GM20000 (cell line): Measurements from ENCODE around the gene WNK2.
A peak's percentile ranks its signal among the peaks of the same experiment; 100 is the strongest.
"Not testable (repeated sequence)": the region's sequence is repeated elsewhere in the genome, so short reads cannot be mapped to it uniquely, and the experiment has no call there.

Experiments used
- DNase-seq: peaks from one replicate; pipeline ENCODE4 v3.0.0; 2012; ENCODE audit warnings: low spot score
- TF ChIP-seq, protein P1 (sequence below): IDR thresholded peaks from 2 replicates; pipeline ENCODE4 v1.5.1; 2012; ENCODE audit warnings: mild to moderate bottlenecking, control low read depth; ENCODE audit errors: extremely low read depth, missing control alignments

WNK2 gene

DNA sequence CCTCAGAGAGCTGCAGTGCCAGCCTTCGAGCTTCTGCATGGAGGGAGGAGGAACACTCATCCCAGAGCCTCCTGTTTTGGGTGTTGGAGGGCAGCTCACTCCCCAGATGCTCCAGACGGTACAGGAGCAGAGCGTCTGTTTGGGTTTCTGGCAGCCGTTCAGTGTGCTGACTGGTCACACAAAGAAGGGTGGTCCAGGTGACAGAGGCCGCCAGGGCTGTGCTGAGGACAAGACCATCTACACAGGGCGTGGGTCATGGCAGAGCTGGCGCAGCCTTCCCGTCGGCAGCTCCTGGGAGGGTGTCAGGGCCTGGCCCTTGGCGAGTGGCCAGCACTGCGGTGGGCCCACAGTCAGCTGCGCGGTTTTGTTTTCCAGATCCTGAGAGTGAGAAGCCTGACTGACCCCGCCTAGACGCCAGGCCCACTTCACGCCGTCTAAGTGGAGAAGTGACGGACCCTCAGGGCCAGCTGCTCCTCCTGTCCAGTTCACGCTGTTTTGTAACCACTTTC lies 136.1 kb downstream of the WNK2 start:
- no peak for DNase-seq
- TF ChIP-seq, protein P1, sequence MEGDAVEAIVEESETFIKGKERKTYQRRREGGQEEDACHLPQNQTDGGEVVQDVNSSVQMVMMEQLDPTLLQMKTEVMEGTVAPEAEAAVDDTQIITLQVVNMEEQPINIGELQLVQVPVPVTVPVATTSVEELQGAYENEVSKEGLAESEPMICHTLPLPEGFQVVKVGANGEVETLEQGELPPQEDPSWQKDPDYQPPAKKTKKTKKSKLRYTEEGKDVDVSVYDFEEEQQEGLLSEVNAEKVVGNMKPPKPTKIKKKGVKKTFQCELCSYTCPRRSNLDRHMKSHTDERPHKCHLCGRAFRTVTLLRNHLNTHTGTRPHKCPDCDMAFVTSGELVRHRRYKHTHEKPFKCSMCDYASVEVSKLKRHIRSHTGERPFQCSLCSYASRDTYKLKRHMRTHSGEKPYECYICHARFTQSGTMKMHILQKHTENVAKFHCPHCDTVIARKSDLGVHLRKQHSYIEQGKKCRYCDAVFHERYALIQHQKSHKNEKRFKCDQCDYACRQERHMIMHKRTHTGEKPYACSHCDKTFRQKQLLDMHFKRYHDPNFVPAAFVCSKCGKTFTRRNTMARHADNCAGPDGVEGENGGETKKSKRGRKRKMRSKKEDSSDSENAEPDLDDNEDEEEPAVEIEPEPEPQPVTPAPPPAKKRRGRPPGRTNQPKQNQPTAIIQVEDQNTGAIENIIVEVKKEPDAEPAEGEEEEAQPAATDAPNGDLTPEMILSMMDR: no peak

- DNase-seq: peak; percentile 16
These were observed 136.8 kb downstream of the WNK2 start for GRCh38 chr9:93320591-93321219.

GRCh38 chr9:93321220-93321610 lies 137.3 kb downstream of the WNK2 start:
- TF ChIP-seq, protein P1: no peak
- no peak for DNase-seq

More at GRCh38 chr9:93320591-93321219, 136.8 kb downstream of the WNK2 start:
- TF ChIP-seq, protein P1: no peak

GRCh38 chr9:93323446-93323954 lies 139.6 kb downstream of the WNK2 start:
- DNase-seq: not testable (repeated sequence)

DNA sequence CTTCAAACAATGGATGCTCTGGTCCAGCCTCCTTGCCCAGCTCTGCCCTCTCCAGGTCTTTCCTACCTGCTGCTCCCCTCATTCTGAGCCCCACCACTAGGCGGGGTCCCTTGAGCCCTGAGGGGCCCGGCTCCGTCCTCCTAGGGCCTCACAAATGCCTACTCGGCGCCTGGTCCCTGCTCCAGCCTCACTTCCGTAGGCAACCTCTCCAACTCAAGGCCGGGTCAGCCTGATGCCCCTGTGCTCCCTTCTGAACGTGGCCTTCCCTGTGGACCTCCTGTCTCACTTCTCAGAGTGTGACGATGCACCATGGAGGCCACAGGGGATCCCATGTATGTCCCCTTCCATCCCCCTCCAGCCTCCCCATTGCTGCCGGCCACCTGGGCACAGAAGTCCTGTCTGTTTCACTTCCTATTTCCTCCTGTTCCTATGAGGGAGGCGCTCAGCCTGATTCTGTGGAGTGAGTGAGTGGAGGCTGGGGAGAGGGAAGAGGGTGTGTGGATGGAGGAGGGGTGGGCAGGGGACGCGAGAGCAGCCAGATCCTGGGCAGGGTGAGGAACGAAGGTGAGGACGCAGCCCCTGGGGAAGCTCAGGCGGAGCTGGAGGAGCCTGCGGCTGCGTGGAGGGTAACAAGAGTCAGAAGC lies 140.4 kb downstream of the WNK2 start:
- DNase-seq: no peak
- TF ChIP-seq, protein P1: no peak

- DNase-seq: no peak
- TF ChIP-seq, protein P1: no peak
These were observed 141.5 kb downstream of the WNK2 start for GRCh38 chr9:93325307-93326035.

DNA sequence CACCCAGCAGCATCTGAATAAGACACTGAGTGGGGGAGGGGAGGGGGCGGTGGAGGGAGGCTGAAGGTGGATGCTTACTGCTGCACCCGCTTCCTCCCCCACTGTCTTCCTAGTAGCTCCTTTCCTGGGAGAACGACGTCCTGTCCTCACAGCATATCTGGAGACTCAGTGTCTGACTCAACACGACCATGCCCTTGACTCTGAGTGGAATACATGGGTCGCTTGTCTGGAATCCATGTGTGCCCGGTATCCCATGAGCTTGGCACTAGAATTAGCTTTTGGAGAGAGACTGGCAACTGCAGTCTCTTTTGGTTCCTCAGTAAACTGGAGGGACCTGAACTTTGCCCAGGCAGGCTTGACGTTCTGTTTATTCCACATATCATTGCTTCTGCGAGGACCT lies 142.1 kb downstream of the WNK2 start:
- no peak for DNase-seq
- TF ChIP-seq, protein P1: no peak
